ENCODE measurements around the gene TMEM168. TPM values are rescaled to one million over a fixed set of nuclear protein-coding genes. Genes with fewer than 3 reads are reported as not detected.

The TMEM168 gene
- total and polyA plus RNA-seq, 2 donors from 2014 or later: 8.8 to 26.9 TPM

- Histone ChIP-seq H3K9ac (ENCODE audit: low read length in 3 of 3) (no peak overlapping the region), H3K27me3 (ENCODE audit: control insufficient read depth, insufficient read depth, low read length) (no peaks in the 10 kb centered on the region), H3K9me3 (ENCODE audit: control insufficient read depth in 2 of 3, insufficient read depth in 1 of 3, low read length in 3 of 3) (peaks cover 0 to 4% (median 0%) of the 10 kb centered on the region in 3 donors), H3K36me3 (ENCODE audit: control insufficient read depth in 2 of 3, insufficient read depth in 3 of 3, low read length in 3 of 3) (peaks cover 5 to 12% (median 7%) of the 10 kb centered on the region in 3 donors), H3K4me1 (ENCODE audit: control insufficient read depth in 2 of 3, insufficient read depth in 2 of 3, low read depth in 1 of 3, low read length in 3 of 3) (no peaks in the 10 kb centered on the region), H3K4me3 (ENCODE audit: low read length in 3 of 3) (no peak overlapping the region), H3K27ac (ENCODE audit: low read depth in 2 of 2, low read length in 2 of 2) (no peak overlapping the region)
- FAIRE-seq (no peak), DNase-seq (no peak)
- no peak for TF ChIP-seq CTCF (IDR thresholded peaks at IDR 0.05; ENCODE audit: borderline replicate concordance, extremely low read depth, insufficient read depth)
- intact Hi-C loops (cut with DNase I): no loop called here
Measured at GRCh38 chr7:112830769-112831168, 40.6 kb upstream of the TMEM168 start.

- no peak for TF ChIP-seq CTCF (IDR thresholded peaks at IDR 0.05; ENCODE audit: borderline replicate concordance, extremely low read depth, insufficient read depth)
- intact Hi-C loops (cut with DNase I): no loop called here
- FAIRE-seq (no peak), DNase-seq (no peak)
- no peaks in the 10 kb centered on the region for H3K27me3 ChIP-seq (ENCODE audit: control insufficient read depth, insufficient read depth, low read length)
- no peaks in the 10 kb centered on the region for H3K4me1 ChIP-seq (ENCODE audit: control insufficient read depth in 2 of 3, insufficient read depth in 2 of 3, low read depth in 1 of 3, low read length in 3 of 3)
- no peak overlapping the region for H3K9ac ChIP-seq (ENCODE audit: low read length in 3 of 3)
- H3K27ac ChIP-seq (ENCODE audit: low read depth in 2 of 2, low read length in 2 of 2): no peak overlapping the region
- no peak overlapping the region for H3K4me3 ChIP-seq (ENCODE audit: low read length in 3 of 3)
- H3K9me3 ChIP-seq (ENCODE audit: control insufficient read depth in 2 of 3, insufficient read depth in 1 of 3, low read length in 3 of 3): peaks cover 0 to 4% (median 0%) of the 10 kb centered on the region in 3 donors
- peaks cover 5 to 12% (median 7%) of the 10 kb centered on the region in 3 donors for H3K36me3 ChIP-seq (ENCODE audit: control insufficient read depth in 2 of 3, insufficient read depth in 3 of 3, low read length in 3 of 3)
Measured at GRCh38 chr7:112828696-112829095, 38.5 kb upstream of the TMEM168 start.

- intact Hi-C loops (cut with DNase I): no loop called here
Measured at GRCh38 chr7:112821345-112821744, 31.2 kb upstream of the TMEM168 start.

More at GRCh38 chr7:112821345-112821744, 31.2 kb upstream of the TMEM168 start:
- TF ChIP-seq CTCF (IDR thresholded peaks at IDR 0.05; ENCODE audit: borderline replicate concordance, extremely low read depth, insufficient read depth): no peak
- FAIRE-seq (no peak), DNase-seq (no peak)
- Histone ChIP-seq H3K9ac (ENCODE audit: low read length in 3 of 3) (no peak overlapping the region), H3K4me1 (ENCODE audit: control insufficient read depth in 2 of 3, insufficient read depth in 2 of 3, low read depth in 1 of 3, low read length in 3 of 3) (no peaks in the 10 kb centered on the region), H3K36me3 (ENCODE audit: control insufficient read depth in 2 of 3, insufficient read depth in 3 of 3, low read length in 3 of 3) (peaks cover 0 to 5% (median 2%) of the 10 kb centered on the region in 3 donors), H3K9me3 (ENCODE audit: control insufficient read depth in 2 of 3, insufficient read depth in 1 of 3, low read length in 3 of 3) (no peaks in the 10 kb centered on the region), H3K27me3 (ENCODE audit: control insufficient read depth, insufficient read depth, low read length) (no peaks in the 10 kb centered on the region), H3K4me3 (ENCODE audit: low read length in 3 of 3) (no peak overlapping the region), H3K27ac (ENCODE audit: low read depth in 2 of 2, low read length in 2 of 2) (no peak overlapping the region)

Measured in kidney (tissue), 14 donors.